ENCODE results near the gene SLMAP. TPM values are rescaled to one million over a fixed set of nuclear protein-coding genes. Genes with fewer than 3 reads are reported as not detected.

The SLMAP gene
- total and polyA plus RNA-seq, 2 of the 4 experiments (the other 2 are of a cell fraction): 15.5 to 26.5 TPM

DNA sequence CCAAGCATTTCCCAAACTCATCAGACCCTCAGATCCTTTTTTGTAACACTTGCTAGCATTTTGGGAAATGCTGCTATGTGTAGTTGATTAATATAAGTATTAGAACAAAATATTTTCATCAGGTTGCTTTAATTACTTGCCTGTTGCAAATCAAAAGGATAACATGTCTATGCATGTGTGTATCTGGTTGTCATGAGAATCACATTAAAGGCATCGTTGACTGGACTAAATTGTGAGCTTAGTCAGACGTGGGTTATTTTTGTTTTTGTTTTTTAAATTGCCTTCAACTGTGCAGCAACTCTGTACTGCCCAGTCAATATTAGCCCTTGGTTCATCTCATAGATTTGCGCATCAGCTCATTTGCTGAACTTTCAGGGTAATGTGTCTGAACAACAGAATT, 81.6 kb downstream of the SLMAP start:
- H3K9me1 ChIP-seq (ENCODE audit: insufficient read depth, low read length): 0 out of 2 replicates have a peak, but pooled peaks cover 2% of the 10 kb centered on the region
- no peak overlapping the region for H2AK5ac ChIP-seq (ENCODE audit: low read depth, low read length)
- dilution Hi-C loops (cut with HindIII; ENCODE audit: low sequenced_read_pairs, unreplicated experiment): no loop called here
- H2BK20ac ChIP-seq (ENCODE audit: low read depth, low read length): no peak overlapping the region
- H2BK15ac ChIP-seq (ENCODE audit: low read depth, low read length): no peak overlapping the region
- no peak overlapping the region for H3K4me3 ChIP-seq (ENCODE audit: insufficient read depth, low read depth, low read length)
- no CpG with 5 or more reads among the region's 3 CpGs for WGBS, 2 experiments (ENCODE audit: extremely low coverage in 2 of 2, insufficient read length in 1 of 2)
- no TSS peak for BruUV-seq (replicated peaks)
- in situ Hi-C loops (cut with MboI; ENCODE audit: low sequenced_read_pairs): no loop called here
- TF ChIP-seq CHD1 (IDR thresholded peaks at IDR 0.05; ENCODE audit: low read depth, low read length) (no peak), BHLHE40 (IDR thresholded peaks at IDR 0.05; ENCODE audit: low read depth, low read length) (no peak), NFE2L2 (IDR thresholded peaks at IDR 0.05; ENCODE audit: low read depth, low read length) (no peak), MAZ (IDR thresholded peaks at IDR 0.05; ENCODE audit: borderline replicate concordance, low read depth, low read length) (no peak), SMC3 (IDR thresholded peaks at IDR 0.05; ENCODE audit: low read depth, low read length) (no peak), MAFK (IDR thresholded peaks at IDR 0.05; ENCODE audit: low read depth, low read length) (no peak), RCOR1 (IDR thresholded peaks at IDR 0.05; ENCODE audit: insufficient replicate concordance, low read length) (no peak), CEBPB (IDR thresholded peaks at IDR 0.05; ENCODE audit: low read depth, low read length) (no peak), MXI1 (IDR thresholded peaks at IDR 0.05; ENCODE audit: borderline replicate concordance, low read depth, low read length) (no peak), RAD21 (IDR thresholded peaks at IDR 0.05; ENCODE audit: low read length) (no peak), RFX5 (IDR thresholded peaks at IDR 0.05; ENCODE audit: low read depth, low read length) (no peak), FOS (IDR thresholded peaks at IDR 0.05; ENCODE audit: low read depth, low read length) (no peak), POLR2A (IDR thresholded peaks at IDR 0.05; ENCODE audit: low read depth, low read length) (no peak)
- TF ChIP-seq, protein P1, sequence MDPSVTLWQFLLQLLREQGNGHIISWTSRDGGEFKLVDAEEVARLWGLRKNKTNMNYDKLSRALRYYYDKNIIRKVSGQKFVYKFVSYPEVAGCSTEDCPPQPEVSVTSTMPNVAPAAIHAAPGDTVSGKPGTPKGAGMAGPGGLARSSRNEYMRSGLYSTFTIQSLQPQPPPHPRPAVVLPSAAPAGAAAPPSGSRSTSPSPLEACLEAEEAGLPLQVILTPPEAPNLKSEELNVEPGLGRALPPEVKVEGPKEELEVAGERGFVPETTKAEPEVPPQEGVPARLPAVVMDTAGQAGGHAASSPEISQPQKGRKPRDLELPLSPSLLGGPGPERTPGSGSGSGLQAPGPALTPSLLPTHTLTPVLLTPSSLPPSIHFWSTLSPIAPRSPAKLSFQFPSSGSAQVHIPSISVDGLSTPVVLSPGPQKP (IDR thresholded peaks at IDR 0.05; ENCODE audit: borderline replicate concordance, low read depth, low read length): no peak
- TF ChIP-seq, protein P2, sequence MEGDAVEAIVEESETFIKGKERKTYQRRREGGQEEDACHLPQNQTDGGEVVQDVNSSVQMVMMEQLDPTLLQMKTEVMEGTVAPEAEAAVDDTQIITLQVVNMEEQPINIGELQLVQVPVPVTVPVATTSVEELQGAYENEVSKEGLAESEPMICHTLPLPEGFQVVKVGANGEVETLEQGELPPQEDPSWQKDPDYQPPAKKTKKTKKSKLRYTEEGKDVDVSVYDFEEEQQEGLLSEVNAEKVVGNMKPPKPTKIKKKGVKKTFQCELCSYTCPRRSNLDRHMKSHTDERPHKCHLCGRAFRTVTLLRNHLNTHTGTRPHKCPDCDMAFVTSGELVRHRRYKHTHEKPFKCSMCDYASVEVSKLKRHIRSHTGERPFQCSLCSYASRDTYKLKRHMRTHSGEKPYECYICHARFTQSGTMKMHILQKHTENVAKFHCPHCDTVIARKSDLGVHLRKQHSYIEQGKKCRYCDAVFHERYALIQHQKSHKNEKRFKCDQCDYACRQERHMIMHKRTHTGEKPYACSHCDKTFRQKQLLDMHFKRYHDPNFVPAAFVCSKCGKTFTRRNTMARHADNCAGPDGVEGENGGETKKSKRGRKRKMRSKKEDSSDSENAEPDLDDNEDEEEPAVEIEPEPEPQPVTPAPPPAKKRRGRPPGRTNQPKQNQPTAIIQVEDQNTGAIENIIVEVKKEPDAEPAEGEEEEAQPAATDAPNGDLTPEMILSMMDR (conservative IDR thresholded peaks at IDR 0.05; ENCODE audit: low read depth, low read length): no peak
- TF ChIP-seq, protein P3, sequence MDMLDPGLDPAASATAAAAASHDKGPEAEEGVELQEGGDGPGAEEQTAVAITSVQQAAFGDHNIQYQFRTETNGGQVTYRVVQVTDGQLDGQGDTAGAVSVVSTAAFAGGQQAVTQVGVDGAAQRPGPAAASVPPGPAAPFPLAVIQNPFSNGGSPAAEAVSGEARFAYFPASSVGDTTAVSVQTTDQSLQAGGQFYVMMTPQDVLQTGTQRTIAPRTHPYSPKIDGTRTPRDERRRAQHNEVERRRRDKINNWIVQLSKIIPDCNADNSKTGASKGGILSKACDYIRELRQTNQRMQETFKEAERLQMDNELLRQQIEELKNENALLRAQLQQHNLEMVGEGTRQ (IDR thresholded peaks at IDR 0.05; ENCODE audit: low read depth, low read length): no peak
- peaks cover 5% of the 10 kb centered on the region for H4K20me1 ChIP-seq (ENCODE audit: insufficient read depth, low read length)
- H2AK9ac ChIP-seq (replicated peaks; ENCODE audit: low read depth, low read length, poor library complexity): no peak overlapping the region
- no peak overlapping the region for H3K4me2 ChIP-seq (ENCODE audit: low read depth, low read length)
- H2BK5ac ChIP-seq (ENCODE audit: low read depth, low read length, poor library complexity, severe bottlenecking): no peak overlapping the region
- no peak overlapping the region for H3K14ac ChIP-seq (replicated peaks; ENCODE audit: low read depth, low read length)
- no peak overlapping the region for H4K5ac ChIP-seq (ENCODE audit: low read depth, low read length)
- H4K91ac ChIP-seq (ENCODE audit: insufficient read depth, low read depth, low read length): no peak overlapping the region
- H3K9me3 ChIP-seq (ENCODE audit: control insufficient read depth, insufficient read depth, low read length): no peaks in the 10 kb centered on the region
- H2BK120ac ChIP-seq (ENCODE audit: low read depth, low read length): no peak overlapping the region
- H3K27ac ChIP-seq (ENCODE audit: insufficient read depth, low read length): no peak overlapping the region
- no peak overlapping the region for H3K56ac ChIP-seq (ENCODE audit: extremely low read depth, insufficient read depth, low read length)
- no peak overlapping the region for H3K23ac ChIP-seq (ENCODE audit: low read depth, low read length)
- CTCF ChIA-PET: no interaction called here
- H3K79me1 ChIP-seq (ENCODE audit: low read depth in 1 of 2, low read length in 2 of 2): peaks cover 16 to 36% of the 10 kb centered on the region in 2 experiments
- intact Hi-C loops (cut with micrococcal nuclease): no loop called here
- no peak overlapping the region for H2AFZ ChIP-seq (replicated peaks; ENCODE audit: low read length, poor library complexity)
- POLR2A ChIA-PET (ENCODE audit: unreplicated experiment): no interaction called here
- no peak overlapping the region for H3K4ac ChIP-seq (ENCODE audit: low read depth, low read length)
- ATAC-seq (ENCODE audit: low read depth) (no peak), DNase-seq (no peak)
- H3K9ac ChIP-seq (ENCODE audit: low read depth, low read length): no peak overlapping the region
- H4K8ac ChIP-seq (ENCODE audit: low read depth in 2 of 2, low read length in 2 of 2): no peak overlapping the region
- peaks cover 2% of the 10 kb centered on the region; the same call in 1 of the 2 replicates for H3K4me1 ChIP-seq (ENCODE audit: control insufficient read depth, insufficient read depth, low read length)
- peaks cover 3% of the 10 kb centered on the region; the same call in 1 of the 2 replicates for H3K36me3 ChIP-seq (ENCODE audit: control insufficient read depth, insufficient read depth, low read length)
- H3K27me3 ChIP-seq (ENCODE audit: control insufficient read depth, insufficient read depth, low read length): no peaks in the 10 kb centered on the region
- no peak overlapping the region for H3K18ac ChIP-seq (ENCODE audit: low read depth, low read length)
